HG03520 (cell line): Measurements from ENCODE around the gene ABHD16A.

Source experiments
- ATAC-seq: cut with Tn5 transposase; IDR thresholded peaks from one replicate; pipeline ENCODE4 v1.9.1; 2021; ENCODE audit warnings: mild to moderate bottlenecking, moderate library complexity; ENCODE audit not compliant: unreplicated experiment

Gene ABHD16A

GRCh38 chr6:31642798-31643570 lies 60.1 kb downstream of the ABHD16A start:
- no peak for ATAC-seq

GRCh38 chr6:31641370-31641769 lies 61.8 kb downstream of the ABHD16A start:
- ATAC-seq, result no peak

GRCh38 chr6:31640612-31641011 lies 62.5 kb downstream of the ABHD16A start:
- no peak for ATAC-seq

GRCh38 chr6:31639449-31639861 lies 63.7 kb downstream of the ABHD16A start:
- no peak for ATAC-seq

- ATAC-seq, result no peak
Observed at GRCh38 chr6:31639043-31639442, 64.1 kb downstream of the ABHD16A start.
